Kidney (tissue), 14 donors: ENCODE data around the gene SCN1B. TPM values are rescaled to one million over a fixed set of nuclear protein-coding genes. Genes with fewer than 3 reads are reported as not detected.

Experiments
- DNase-seq, 5 donors: peaks; one replicate each; pipeline ENCODE4 v3.0.0-alpha.2; 2013 to 2020
- FAIRE-seq: peaks from 2 replicates; lab custom pipeline; 2012; peaks lifted over from hg19 to GRCh38; lab: Jason Lieb, UNC
- H3K27ac ChIP-seq, 2 donors: one replicate each; pipeline ENCODE4 v1.7.0; 2013; ENCODE audit warnings: low read depth in 2 of 2, low read length in 2 of 2, inconsistent platforms in 1 of 2
- H3K27me3 ChIP-seq: one replicate; pipeline ENCODE4 v1.7.1; 2013; ENCODE audit warnings: low read length, inconsistent platforms; ENCODE audit not compliant: control insufficient read depth, insufficient read depth
- H3K36me3 ChIP-seq, 3 donors: one replicate each; pipeline versions ENCODE4 v1.7.0 to v1.7.1; 2013; ENCODE audit warnings: low read length in 3 of 3, control low read depth in 1 of 3, inconsistent platforms in 1 of 3; ENCODE audit not compliant: insufficient read depth in 3 of 3, control insufficient read depth in 2 of 3
- H3K4me1 ChIP-seq, 3 donors: one replicate each; pipeline versions ENCODE4 v1.7.0 to v1.7.1; 2013; ENCODE audit warnings: low read length in 3 of 3, inconsistent platforms in 1 of 3, low read depth in 1 of 3; ENCODE audit not compliant: control insufficient read depth in 2 of 3, insufficient read depth in 2 of 3
- H3K4me3 ChIP-seq, 3 donors: one replicate each; pipeline versions ENCODE4 v1.7.0 to v1.8.1; 2013; ENCODE audit warnings: low read length in 3 of 3, control low read depth in 1 of 3, inconsistent platforms in 1 of 3
- H3K9ac ChIP-seq, 3 donors: one replicate each; pipeline versions ENCODE4 v1.7.0 to v1.7.1; 2013; ENCODE audit warnings: low read length in 3 of 3, control low read depth in 1 of 3, inconsistent platforms in 1 of 3
- H3K9me3 ChIP-seq, 3 donors: one replicate each; pipeline versions ENCODE4 v1.7.0 to v1.7.1; 2013; ENCODE audit warnings: low read length in 3 of 3, control low read depth in 1 of 3, inconsistent platforms in 1 of 3; ENCODE audit not compliant: control insufficient read depth in 2 of 3, insufficient read depth in 1 of 3
- intact Hi-C: fragments of 100-400 bp; cut with DNase I; formaldehyde crosslinking; loops from one replicate; pipeline ENCODE4 v1.11.1; 2022
- polyA plus RNA-seq: library from polyadenylated mRNA; stranded (reverse); fragments of 350-450 nt; fragmentation: Illumina TruSeq; extraction: RNeasy Lipid Tissue Mini Kit (QIAGEN cat#74804); gene quantifications from one replicate; pipeline ENCODE4 v1.2.3, GENCODE V29; 2014; ENCODE audit warnings: low read depth, low replicate concordance; ENCODE audit not compliant: insufficient read depth
- total RNA-seq: library from RNA; stranded (reverse); fragmentation: NEBNext Ultra II Directional; extraction: Animal tissue kit (Norgen Biotek cat#: 25700); gene quantifications from one replicate; pipeline ENCODE4 v1.2.1, GENCODE V29; 2021
- TF ChIP-seq, protein P1 (sequence below): IDR thresholded peaks from 3 replicates; pipeline ENCODE4 v1.5.1; 2012; ENCODE audit warnings: mild to moderate bottlenecking, moderate library complexity, borderline replicate concordance; ENCODE audit not compliant: insufficient read depth; ENCODE audit errors: extremely low read depth
- donor health status: control.
- donor health status: control.
- donor health status: control.
- donor health status: control.
- donor health status: control.
- donor health status: DM: yes; HTN: yes; CAD: no.
- donor health status: Normal renal cell carcinoma (clear cell type).

The SCN1B gene
- total and polyA plus RNA-seq, 2 donors from 2014 or later: 9.6 to 24.1 TPM

GRCh38 chr19:35052599-35053190 lies 22.4 kb downstream of the SCN1B start:
- FAIRE-seq (no peak), DNase-seq (no peak)
- H3K4me3 ChIP-seq: no peak overlapping the region
- TF ChIP-seq, protein P1, sequence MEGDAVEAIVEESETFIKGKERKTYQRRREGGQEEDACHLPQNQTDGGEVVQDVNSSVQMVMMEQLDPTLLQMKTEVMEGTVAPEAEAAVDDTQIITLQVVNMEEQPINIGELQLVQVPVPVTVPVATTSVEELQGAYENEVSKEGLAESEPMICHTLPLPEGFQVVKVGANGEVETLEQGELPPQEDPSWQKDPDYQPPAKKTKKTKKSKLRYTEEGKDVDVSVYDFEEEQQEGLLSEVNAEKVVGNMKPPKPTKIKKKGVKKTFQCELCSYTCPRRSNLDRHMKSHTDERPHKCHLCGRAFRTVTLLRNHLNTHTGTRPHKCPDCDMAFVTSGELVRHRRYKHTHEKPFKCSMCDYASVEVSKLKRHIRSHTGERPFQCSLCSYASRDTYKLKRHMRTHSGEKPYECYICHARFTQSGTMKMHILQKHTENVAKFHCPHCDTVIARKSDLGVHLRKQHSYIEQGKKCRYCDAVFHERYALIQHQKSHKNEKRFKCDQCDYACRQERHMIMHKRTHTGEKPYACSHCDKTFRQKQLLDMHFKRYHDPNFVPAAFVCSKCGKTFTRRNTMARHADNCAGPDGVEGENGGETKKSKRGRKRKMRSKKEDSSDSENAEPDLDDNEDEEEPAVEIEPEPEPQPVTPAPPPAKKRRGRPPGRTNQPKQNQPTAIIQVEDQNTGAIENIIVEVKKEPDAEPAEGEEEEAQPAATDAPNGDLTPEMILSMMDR: no peak
- no peaks in the 10 kb centered on the region for H3K9me3 ChIP-seq
- H3K27ac ChIP-seq: no peak overlapping the region
- peaks cover 0 to 3% (median 2%) of the 10 kb centered on the region in 3 donors for H3K4me1 ChIP-seq
- H3K36me3 ChIP-seq: peaks cover 0 to 4% (median 0%) of the 10 kb centered on the region in 3 donors
- H3K9ac ChIP-seq: no peak overlapping the region
- no peaks in the 10 kb centered on the region for H3K27me3 ChIP-seq
- intact Hi-C loops: no loop called here

DNA sequence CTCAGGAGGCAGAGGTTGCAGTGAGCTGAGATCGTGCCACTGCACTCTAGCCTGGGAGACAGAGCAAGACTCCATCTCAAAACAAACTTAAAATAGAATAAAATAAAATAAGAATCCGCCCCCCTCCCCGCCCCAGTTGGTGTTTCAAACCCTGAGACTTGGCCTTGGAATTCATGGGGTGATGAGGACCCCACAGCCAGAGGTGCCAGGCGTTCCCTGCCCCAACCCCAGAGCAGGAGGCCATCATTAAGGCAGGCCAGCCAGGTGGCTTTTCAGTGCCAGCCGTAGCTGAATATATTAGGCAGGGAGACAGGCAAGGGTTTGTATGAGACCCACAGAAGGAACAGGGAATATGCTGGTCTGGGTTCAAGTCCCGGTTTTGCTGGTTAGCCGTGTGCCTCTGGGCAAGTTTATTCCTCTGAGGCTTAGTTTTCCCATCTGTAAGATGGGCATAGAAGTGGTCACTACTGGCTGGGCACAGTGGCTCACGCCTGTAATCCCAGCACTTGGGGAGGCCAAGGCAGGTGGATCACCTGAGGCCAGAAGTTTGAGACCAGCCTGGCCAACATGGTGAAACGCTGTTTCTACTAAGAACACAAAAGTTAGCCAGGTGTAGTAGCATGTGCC lies 23.5 kb downstream of the SCN1B start:
- Histone ChIP-seq H3K9ac (no peak overlapping the region), H3K27me3 (no peaks in the 10 kb centered on the region), H3K4me3 (no peak overlapping the region), H3K4me1 (peaks cover 0 to 1% (median 0%) of the 10 kb centered on the region in 3 donors), H3K27ac (no peak overlapping the region), H3K36me3 (peaks cover 0 to 4% (median 0%) of the 10 kb centered on the region in 3 donors), H3K9me3 (no peaks in the 10 kb centered on the region)
- DNase-seq (no peak), FAIRE-seq (no peak)
- intact Hi-C loops: no loop called here
- TF ChIP-seq, protein P1: no peak

GRCh38 chr19:35054626-35055025 lies 24.4 kb downstream of the SCN1B start:
- Histone ChIP-seq H3K27me3 (no peaks in the 10 kb centered on the region), H3K36me3 (peaks cover 0 to under 1% (median 0%) of the 10 kb centered on the region in 3 donors), H3K9ac (no peak overlapping the region), H3K27ac (no peak overlapping the region), H3K4me3 (no peak overlapping the region), H3K4me1 (no peaks in the 10 kb centered on the region), H3K9me3 (no peaks in the 10 kb centered on the region)
- intact Hi-C loops: no loop called here
- FAIRE-seq (no peak), DNase-seq (no peak)
- TF ChIP-seq, protein P1: no peak
